ENCODE results near the gene CTDP1. TPM values are rescaled to one million over a fixed set of nuclear protein-coding genes. Genes with fewer than 3 reads are reported as not detected.

Gene CTDP1
- total RNA-seq, 1 experiment from 2014 or later: 24.9 TPM

- POLR2A ChIA-PET: no interaction called here
- CTCF ChIA-PET: no interaction called here
- ATAC-seq (no peak), DNase-seq (ENCODE audit: low read depth, low spot score) (no peak)
- BruUV-seq (replicated peaks): no TSS peak
- no peaks in the 10 kb centered on the region for H4K20me1 ChIP-seq (ENCODE audit: insufficient read depth)
- no peak overlapping the region for H3K4me2 ChIP-seq (ENCODE audit: low read length)
- no peaks in the 10 kb centered on the region for H3K4me1 ChIP-seq (ENCODE audit: control insufficient read depth in 1 of 2, insufficient read depth in 2 of 2, low read length in 2 of 2)
- H3K4me3 ChIP-seq (replicated peaks in 1 of 2; ENCODE audit: low read depth in 1 of 2, low read length in 2 of 2): no peak overlapping the region
- H2AFZ ChIP-seq (ENCODE audit: low read depth, low read length, poor library complexity, severe bottlenecking): no peak overlapping the region
- TF ChIP-seq ZBTB33 (IDR thresholded peaks at IDR 0.05; ENCODE audit: extremely low read depth, insufficient replicate concordance, low read length) (no peak), EGR1 (IDR thresholded peaks at IDR 0.05; ENCODE audit: low read depth) (no peak), ZFX (IDR thresholded peaks at IDR 0.05) (no peak), YY1 (IDR thresholded peaks at IDR 0.05; ENCODE audit: extremely low read depth, insufficient replicate concordance, low read depth, low read length) (no peak), TCF7L2 (IDR thresholded peaks at IDR 0.05; ENCODE audit: borderline replicate concordance, extremely low read depth, insufficient read depth, insufficient read length) (no peak), ELF1 (IDR thresholded peaks at IDR 0.05; ENCODE audit: borderline replicate concordance, low read depth) (no peak), ZNF274 (IDR thresholded peaks at IDR 0.05; ENCODE audit: low read depth, low read length) (no peak), MAX (IDR thresholded peaks at IDR 0.05) (no peak), JUND (IDR thresholded peaks at IDR 0.05) (no peak), RAD21 (IDR thresholded peaks at IDR 0.05; ENCODE audit: low read depth) (no peak)
- TF ChIP-seq, protein P1, sequence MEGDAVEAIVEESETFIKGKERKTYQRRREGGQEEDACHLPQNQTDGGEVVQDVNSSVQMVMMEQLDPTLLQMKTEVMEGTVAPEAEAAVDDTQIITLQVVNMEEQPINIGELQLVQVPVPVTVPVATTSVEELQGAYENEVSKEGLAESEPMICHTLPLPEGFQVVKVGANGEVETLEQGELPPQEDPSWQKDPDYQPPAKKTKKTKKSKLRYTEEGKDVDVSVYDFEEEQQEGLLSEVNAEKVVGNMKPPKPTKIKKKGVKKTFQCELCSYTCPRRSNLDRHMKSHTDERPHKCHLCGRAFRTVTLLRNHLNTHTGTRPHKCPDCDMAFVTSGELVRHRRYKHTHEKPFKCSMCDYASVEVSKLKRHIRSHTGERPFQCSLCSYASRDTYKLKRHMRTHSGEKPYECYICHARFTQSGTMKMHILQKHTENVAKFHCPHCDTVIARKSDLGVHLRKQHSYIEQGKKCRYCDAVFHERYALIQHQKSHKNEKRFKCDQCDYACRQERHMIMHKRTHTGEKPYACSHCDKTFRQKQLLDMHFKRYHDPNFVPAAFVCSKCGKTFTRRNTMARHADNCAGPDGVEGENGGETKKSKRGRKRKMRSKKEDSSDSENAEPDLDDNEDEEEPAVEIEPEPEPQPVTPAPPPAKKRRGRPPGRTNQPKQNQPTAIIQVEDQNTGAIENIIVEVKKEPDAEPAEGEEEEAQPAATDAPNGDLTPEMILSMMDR (IDR thresholded peaks at IDR 0.05 in 2 of 3, conservative IDR thresholded peaks at IDR 0.05 in 1 of 3; ENCODE audit: borderline replicate concordance in 1 of 3, insufficient read depth in 1 of 3, low read depth in 2 of 3, low read length in 2 of 3): no peak
- H3K27ac ChIP-seq (ENCODE audit: low read depth, low read length): no peak overlapping the region
- no peaks in the 10 kb centered on the region for H3K9me3 ChIP-seq (ENCODE audit: control insufficient read depth in 1 of 2, insufficient read depth in 1 of 2, low read depth in 1 of 2, low read length in 2 of 2)
- RAD21 ChIA-PET (ENCODE audit: low non-redundant PET in 1 of 2, low total read pairs in 2 of 2, uncharacterized antibody in 2 of 2, unreplicated experiment in 2 of 2): no interaction called here
- no peaks in the 10 kb centered on the region for H3K9me2 ChIP-seq (ENCODE audit: insufficient read depth)
- H3K36me3 ChIP-seq (ENCODE audit: control insufficient read depth in 1 of 2, insufficient read depth in 2 of 2, low read length in 2 of 2): no peaks in the 10 kb centered on the region
- no peaks in the 10 kb centered on the region for H3K79me2 ChIP-seq (ENCODE audit: insufficient read depth, low read length)
- H3K9ac ChIP-seq (ENCODE audit: low read length): no peak overlapping the region
- H3K27me3 ChIP-seq (ENCODE audit: insufficient read depth, low read length): no peaks in the 10 kb centered on the region
- intact Hi-C loops (cut with micrococcal nuclease): loop anchor here (10.0 kb wide), 1 partner anchor 64 kb away; no protein-coding TSS in a partner anchor
Observed at GRCh38 chr18:79760348-79760747, 80.7 kb downstream of the CTDP1 start.
